GM21528 (cell line): Measurements from ENCODE around the gene GINM1.
A peak's percentile ranks its signal among the peaks of the same experiment; 100 is the strongest.

Source experiments
- ATAC-seq: cut with Tn5 transposase; IDR thresholded peaks from one replicate; pipeline ENCODE4 v1.9.1; 2021; ENCODE audit warnings: mild to moderate bottlenecking, moderate library complexity; ENCODE audit not compliant: unreplicated experiment, low FRiP score

GINM1 gene, protein sequence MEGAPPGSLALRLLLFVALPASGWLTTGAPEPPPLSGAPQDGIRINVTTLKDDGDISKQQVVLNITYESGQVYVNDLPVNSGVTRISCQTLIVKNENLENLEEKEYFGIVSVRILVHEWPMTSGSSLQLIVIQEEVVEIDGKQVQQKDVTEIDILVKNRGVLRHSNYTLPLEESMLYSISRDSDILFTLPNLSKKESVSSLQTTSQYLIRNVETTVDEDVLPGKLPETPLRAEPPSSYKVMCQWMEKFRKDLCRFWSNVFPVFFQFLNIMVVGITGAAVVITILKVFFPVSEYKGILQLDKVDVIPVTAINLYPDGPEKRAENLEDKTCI

DNA sequence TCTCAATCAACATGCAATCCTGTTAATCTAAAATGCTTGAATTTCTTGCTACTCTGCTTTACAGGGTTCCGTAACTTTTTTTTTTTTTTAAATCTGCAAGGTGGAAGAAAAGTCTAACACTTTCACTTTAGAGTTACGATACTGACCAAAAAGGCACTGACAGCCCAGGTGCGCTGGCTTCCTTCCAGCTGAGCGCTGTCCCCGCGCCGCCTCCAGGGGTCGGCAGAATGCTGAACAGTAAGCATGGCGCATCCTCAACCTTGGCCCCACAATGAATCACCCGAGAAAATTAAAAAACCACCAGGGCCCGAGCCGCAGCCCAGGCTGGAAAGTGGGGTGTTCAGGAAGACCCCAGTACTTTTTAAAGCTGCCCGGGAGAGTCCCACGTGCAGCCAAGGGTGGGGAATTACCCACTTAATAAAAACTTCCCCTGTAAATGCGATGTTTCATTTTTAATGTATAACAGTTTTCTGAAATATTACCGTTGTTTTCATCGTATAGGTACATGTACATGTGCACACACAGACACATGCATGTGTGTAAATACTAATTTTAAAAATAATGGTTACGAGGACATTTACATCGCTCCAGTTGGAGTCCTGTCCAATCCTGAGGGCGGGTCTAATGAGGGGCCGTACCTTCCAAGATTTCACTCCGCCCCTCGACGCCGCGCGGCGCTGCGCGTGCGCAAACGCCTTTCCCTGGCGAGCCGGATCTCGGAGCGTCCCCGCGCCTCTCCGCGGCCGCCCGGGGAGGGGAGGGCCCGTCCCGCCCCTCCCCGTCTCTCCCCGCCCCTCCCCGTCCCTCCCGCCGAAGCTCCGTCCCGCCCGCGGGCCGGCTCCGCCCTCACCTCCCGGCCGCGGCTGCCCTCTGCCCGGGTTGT is at the start of gene GINM1:
TSS of gene GINM1 (plus strand) at position 849 of the 883 bp plus-strand sequence. CDS start 40 bp downstream, outside the sequence.
- ATAC-seq, result peak; percentile 83

DNA sequence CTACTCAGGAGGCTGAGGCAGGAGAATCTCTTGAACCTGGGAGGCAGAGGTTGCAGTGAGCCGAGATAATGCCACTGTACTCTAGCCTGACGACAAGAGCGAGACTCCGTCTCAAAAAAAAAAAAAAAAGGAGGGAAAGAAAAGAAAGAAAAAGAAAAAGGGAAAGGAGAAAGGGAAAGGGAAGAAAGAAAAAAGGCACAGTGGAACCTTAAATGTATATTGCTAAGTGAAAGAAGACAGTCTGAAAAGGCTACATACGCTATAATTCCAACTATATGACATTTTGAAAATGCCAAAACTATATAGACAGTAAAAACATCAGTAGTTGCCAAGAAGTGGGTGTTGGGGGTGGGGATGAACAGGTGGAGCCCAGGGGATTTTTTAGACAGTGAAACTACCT is 36.5 kb upstream of the GINM1 start:
- no peak for ATAC-seq

DNA sequence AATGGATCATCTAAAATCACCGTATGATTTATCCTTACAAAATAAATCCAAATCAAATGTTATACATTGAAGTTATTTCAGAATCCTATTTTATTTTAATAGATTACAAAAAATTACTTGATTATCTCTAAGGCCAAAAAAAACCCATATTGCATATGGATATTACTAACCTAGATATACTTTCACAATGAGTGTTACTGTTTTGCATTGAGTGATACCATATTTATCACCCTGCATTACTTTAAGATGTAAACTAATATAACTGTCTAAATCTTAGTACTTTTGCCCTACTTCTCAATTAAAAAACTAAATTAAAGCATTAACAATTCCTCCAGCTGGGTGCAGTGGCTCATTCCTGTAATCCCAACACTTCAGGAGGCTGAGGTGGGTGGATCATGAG is 31.4 kb upstream of the GINM1 start:
- ATAC-seq, result no peak

DNA sequence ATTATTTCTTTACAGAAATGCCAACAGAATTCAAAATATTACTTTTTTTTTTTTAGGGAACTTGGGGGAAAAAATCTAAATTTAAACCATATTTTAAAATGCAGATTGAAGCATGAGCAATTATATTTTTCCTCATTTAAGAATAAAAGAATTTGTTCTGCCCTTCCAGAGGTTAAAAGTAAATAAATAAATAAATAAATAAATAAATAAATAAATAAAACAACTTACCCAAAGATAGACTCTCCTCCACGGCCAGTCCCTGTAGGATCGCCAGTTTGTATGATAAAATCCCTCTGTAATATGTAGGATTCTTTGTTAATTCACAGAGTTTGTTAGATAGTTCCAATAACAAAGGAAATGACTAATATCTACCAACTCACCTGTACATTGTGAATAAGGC is 25.0 kb upstream of the GINM1 start:
- ATAC-seq, result no peak

DNA sequence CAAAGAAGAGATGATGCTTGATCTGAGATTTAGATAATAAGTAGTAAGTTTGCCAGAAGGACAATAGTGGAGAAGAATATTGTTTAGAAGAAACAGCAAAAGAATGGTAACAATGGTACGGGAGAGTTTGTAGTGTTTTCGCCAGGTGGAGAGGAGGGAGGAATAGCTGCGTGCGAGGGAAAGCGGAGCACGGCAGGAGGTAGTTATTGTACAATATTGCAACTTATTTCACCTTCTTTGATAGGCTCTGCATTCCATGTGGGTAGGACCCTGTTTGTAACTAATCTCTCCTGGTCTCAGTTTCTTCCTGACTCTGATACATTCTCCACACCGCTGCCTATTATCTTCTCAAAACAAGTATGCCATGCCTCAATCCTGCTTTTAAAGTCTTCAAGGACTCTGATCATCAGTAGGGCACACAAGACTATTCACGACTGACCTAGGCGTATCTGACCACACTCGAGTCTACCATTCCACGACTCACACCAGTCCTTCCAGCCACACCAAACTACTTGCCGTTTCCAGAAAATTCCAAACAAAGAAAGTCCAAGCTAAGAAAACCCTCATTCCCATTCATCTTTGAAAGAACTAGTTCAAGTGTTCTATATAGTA is 21.4 kb upstream of the GINM1 start:
- no peak for ATAC-seq

DNA sequence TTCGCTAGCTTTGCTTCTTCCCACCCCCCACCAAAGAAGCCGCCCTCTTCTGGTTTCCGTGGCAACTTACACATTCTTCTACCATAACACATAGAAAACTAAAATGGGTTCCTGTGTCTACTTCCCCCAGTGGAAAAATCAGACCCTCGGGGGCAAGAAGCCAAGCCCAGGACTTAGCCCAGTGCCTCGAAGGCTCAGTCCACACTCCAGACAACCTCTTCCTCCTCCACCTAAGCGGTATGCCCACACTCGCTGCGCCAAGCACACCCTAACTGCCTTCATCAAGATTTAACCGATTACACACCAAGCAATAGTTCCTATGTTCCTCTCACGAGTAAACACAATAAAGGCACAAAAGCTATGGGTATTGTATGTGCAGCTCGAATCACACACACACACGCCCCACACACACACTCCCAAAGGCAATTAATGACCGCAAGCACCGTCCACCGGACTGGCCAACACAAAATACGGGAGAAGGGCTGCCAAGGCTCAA is 20.9 kb upstream of the GINM1 start:
- ATAC-seq, result peak; percentile 26

DNA sequence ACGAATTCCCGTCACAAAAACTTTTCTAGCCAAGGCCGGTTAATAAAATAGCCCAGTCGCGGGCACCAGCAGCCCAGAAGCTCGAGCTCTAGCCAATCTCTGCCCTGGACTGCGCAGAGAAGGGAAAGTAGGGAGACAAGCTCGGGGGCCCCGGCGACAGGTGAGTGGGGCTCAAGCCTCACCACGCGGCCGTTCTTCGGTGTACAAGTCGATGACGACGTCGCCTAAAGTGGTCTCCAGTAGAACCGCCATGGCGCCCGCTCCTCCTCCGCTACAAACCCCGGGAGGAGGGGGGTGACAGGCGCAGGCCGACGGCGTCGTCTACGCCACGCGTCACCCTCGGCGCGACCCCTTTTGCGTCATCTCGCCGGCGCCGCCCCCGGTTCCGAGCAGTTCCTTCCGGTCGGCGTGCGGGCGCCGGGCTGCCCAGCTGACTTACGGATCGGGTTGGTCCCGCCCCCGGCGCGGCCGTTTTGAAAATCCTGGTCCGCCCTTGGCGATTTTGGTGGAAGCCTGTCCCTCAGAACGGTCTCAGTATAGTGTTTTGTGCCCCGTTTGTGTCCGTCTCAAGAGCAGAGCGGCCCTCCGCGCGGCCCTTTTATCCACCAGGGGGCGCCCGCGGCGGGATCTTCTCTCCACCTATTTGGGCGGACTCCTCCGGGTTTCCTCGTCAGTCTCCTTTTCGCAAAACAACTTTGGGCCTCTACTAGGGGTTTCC is 20.3 kb upstream of the GINM1 start, which contains the start of gene PPIL4:
TSS of gene PPIL4 (minus strand) at position 290 of the 718 bp plus-strand sequence. CDS start at position 252, 38 bp downstream.
- ATAC-seq, result peak; percentile 89

DNA sequence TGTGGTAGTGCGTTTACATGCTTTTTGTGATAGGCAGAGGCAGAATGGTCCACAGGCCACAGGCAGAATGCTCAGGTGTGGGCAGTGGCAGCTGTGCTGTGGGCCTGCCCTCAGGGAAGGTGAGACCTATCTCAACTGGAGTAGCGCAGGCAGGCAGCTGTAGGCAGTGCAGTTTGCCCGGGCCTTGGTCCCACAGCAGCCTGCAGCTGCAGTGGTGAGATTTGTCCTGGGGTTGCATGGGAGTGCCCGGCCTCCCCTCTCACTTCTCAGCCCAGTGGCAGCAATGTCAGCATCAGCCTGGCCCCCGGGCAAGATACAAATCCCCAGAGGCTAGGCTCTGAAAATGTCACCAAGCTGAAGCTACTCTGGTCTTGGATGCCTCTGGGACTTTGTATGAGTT is 14.3 kb upstream of the GINM1 start:
- ATAC-seq, result no peak

DNA sequence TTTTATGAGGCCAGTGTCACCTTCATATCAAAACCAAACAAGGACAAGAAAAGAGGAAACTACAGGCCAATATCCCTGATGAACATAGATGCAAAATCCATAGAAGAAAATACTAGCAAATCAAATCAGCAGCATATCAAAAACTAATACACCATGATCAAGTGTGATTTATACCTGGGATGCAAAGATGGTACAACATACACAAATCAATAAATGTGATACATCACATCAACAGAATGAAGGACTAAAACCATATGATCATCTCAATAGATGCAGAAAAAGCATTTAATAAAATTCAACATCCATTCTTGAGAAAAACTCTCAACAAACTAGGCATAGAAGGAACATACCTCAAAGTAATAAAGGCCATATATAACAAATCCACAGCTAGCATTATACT is 8.1 kb upstream of the GINM1 start:
- no peak for ATAC-seq

DNA sequence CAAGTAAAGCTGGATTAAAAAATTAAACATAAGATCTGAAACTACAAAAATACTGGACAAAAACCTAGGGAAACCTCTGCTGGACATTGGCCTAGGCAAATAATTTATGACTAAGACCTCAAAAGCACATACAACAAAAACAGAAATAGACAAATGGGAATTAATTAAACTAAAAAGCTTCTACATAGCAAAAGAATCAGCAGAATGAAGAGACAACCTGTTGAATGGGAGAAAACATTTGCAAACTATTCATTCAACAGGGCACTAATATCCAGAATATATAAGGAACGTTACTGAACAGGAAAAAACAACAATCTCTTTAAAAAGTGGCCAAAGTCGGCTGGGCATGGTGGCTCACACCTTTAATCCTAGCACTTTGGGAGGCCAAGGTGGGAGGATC is 6.8 kb upstream of the GINM1 start:
- ATAC-seq, result no peak

DNA sequence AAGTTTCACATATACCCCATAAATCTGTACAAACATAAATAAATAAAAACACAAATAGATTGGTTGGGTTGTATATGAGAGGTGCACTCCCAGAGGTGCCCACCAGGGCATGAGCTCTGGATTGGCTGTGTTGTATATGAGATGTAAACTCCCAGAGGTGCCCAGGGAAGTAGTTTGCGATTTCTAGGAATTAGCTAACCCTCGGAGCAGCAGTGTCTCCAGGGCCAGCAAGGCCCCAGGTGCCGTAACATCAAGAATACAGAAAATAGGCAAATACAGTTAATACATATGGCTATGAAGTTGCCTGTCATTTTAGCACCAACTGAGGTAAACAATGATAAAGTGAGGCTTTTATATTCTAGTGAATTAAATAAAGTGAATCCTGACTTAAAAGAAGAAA is 5.4 kb upstream of the GINM1 start:
- ATAC-seq, result no peak

DNA sequence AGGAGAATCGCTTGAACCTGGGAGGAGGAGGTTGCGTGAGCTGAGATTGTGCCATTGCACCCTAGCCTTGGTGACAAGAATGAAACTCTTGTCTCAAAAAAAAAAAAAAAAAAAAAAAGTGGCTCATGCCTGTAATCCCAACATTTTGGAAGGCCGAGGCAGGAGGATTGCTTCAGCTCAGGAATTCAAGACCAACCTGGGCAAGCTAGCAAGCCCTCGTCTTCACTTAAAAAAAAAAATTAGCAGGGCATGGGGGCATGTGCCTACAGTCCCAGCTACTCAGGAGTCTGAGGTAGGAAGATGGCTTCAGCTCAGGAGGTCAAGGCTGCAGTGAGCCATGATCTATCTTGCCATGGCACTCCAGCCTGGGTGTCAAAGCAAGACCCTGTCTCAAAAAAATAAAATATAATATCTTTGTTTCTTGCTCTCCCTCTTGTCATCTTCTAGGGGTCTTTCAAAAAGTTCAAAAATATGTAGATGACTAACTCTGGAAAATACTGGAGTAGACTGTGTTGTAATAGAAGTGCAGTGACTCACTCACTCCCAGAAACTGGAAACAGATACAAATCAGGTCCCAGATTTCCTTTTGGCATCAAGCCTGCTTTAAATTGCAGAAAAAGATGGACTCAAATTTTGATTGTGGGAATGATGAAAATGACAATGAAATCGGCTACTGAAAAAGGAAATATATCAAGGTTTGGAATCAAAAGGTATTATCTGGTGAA is 2.8 kb upstream of the GINM1 start:
- ATAC-seq, result no peak

DNA sequence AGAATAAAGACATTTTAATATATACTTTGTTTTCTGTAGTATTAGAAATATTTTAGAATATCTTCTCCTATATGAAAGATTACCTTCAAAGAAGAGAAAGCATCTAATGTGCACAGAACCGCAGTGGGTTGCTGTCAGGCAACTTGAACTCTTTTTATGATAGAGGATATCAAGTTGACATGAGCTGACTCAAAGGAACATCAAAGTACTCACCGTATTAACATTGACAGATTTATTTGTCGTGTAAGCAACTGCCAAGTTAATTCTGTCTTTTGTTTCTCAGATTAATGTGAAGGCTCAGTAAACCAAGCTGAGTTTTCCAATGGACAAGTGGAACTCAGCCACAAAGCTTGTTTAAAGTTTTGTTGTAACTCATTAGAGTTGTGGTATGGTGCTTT is 2.2 kb upstream of the GINM1 start:
- no peak for ATAC-seq

DNA sequence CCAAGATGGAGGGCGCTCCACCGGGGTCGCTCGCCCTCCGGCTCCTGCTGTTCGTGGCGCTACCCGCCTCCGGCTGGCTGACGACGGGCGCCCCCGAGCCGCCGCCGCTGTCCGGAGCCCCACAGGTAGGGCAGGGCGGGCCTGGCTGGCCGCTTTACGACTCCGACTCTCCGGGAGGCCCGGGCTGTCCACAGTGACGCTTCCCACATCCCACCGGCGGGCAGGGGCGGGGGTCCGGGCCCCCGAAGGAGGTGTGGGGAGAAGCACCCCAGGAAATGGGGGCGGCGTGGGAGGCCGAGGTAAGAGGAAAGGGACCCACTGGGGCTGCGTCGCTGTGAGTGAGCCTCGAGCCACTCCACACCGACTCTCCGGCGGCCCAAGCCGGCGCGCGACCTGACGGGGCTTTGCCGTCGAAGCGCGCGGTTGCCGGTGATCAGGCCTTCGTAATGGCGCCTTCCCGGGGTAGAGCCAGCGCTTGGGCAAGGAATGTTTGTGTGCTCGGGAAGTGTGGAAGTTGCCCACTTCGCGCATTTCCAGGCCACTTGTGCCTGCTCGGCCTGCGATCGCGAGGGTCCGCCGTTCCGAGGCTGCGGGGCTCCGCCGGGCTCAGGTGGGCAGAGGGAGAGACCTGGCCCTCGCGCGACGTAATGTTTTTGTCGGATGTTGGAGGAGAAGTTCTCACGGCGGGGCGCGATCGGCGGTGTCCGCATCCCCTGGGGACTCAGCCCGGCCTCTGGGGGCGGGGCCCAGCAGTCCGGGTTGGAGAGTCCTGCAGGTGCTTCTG is 427 bp downstream of the GINM1 start:
- ATAC-seq, result peak; percentile 34

DNA sequence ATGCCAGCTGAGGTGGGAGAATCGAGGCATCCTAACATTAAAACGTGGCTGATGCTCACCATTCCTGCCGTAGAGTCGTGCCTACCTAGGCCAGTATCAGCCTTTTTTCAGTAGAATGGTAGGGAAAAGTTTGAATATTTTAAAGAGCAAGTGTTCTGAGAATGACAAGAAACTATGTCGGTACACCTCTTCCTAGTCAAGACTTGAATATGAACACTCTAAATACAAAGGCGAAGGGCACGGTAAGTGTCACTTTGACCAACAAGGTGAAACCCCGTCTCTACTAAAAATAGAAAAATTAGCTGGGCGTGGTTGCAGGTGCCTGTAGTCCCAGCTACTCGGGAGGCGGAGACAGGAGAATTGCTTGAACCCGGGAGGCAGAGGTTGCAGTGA is 1.0 kb downstream of the GINM1 start:
- ATAC-seq, result no peak

DNA sequence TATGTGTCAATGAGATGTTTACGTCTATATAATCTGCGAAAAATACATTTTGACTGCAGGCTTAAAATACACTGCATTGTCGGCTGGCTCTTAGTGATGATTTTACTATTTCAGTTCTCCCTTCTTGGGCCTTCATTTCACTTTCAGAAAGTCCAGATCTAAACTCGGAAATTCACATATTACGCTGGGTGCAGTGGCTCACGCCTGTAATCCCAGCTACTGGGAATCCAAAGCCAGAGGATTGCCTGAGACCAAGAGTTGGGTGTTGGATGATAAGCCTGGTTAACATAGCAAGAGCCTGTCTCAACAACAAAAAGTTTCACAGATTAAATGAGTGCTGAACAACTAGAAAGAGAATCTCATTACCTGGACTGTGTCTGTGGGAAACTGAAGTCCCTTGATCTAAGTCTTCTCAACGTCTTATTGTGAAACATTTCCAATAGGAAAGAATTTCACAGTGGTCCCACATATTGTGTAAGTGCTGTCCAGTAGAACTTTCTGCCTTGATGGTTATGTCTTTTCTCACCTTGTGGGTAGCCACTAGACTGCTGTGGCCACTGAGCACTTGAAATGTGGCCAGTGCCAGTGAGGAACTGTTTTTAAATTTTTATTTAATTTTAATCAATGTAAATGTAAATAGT is 1.9 kb downstream of the GINM1 start:
- no peak for ATAC-seq

DNA sequence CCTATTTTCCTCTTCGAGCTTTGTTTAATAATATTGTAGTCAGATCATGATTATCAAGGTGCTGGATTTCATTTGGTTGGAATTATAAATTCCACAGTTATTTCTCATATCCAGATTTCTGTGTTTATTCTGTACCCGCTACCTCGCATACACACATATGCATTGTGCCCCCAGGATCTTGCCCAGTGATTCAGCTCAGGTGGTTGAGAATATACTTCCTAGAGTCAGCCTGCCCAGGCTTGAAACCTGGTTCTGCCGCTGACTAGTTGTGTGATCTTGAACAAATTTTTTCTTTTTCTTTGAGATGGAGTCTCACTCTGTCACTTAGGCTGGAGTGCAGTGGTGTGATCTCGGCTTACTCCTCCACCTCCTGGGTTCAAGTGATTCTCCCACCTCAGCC is 14.7 kb downstream of the GINM1 start:
- no peak for ATAC-seq

DNA sequence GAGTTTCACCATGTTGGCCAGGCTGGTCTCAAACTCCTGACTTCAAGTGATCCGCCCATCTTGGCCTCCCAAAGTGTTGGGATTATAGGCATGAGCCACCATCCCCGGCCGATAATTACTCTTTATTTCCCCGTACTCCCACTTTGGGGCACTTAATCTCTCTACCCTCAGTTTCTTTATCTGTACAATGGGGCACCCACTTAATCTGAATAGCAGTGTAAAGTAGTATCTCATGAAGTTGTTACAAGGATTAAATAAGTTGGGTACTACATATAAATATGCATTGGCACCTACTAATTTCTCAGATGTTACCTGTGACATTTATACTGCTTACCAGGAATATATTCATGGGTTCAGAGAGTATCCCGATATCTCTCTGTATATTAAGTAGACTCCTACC is 15.2 kb downstream of the GINM1 start:
- no peak for ATAC-seq

DNA sequence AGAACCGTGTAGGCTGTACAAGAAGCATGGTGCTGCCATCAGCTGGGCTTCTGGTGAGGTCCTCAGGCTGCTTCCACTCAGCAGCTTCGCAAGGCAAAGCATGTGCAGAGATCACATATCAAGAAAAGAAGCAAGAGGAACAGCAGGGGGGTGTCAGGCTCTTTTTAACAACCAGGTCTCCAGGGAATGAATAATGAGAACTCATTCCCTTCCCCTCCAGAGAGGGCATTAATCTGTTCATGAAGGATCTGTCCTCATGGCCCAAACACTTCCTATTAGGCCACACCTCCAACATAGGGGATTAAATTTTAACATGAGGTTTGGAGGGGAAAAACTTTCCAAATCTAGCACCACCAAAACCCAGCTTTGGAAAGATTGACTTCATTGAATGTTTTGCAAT is 20.0 kb downstream of the GINM1 start:
- no peak for ATAC-seq
